GM13977 (cell line): ENCODE data around the gene ITPR2.

ENCODE experiments used
- DNase-seq: peaks from one replicate; pipeline ENCODE4 v3.0.0; 2012; ENCODE audit warnings: low spot score
- CTCF ChIP-seq: IDR thresholded peaks from 2 replicates; pipeline ENCODE4 v1.5.1; 2012; ENCODE audit warnings: mild to moderate bottlenecking, control low read depth; ENCODE audit not compliant: insufficient read depth; ENCODE audit errors: extremely low read depth, missing control alignments
- in situ Hi-C: fragments of 300-500 bp; cut with MboI; formaldehyde crosslinking; loops from one replicate; pipeline ENCODE4 v1.12.0; 2022; ENCODE audit warnings: low sequenced_read_pairs, low pct_unique_long_range_greater_than_20kb, mixed read lengths, inconsistent platforms; ENCODE audit not compliant: unreplicated experiment

ITPR2 gene

GRCh38 chr12:26533211-26533610, 299.8 kb downstream of the ITPR2 start:
- no peak for TF ChIP-seq CTCF
- DNase-seq, result no peak
- in situ Hi-C loops, result no loop called here

- in situ Hi-C loops, result no loop called here
- no peak for TF ChIP-seq CTCF
- DNase-seq, result no peak
Measured at GRCh38 chr12:26530461-26530860, 302.5 kb downstream of the ITPR2 start.

- in situ Hi-C loops, result no loop called here
- no peak for TF ChIP-seq CTCF
- DNase-seq, result no peak
Measured at GRCh38 chr12:26528943-26529342, 304.1 kb downstream of the ITPR2 start.

- in situ Hi-C loops, result no loop called here
- DNase-seq, result no peak
- TF ChIP-seq CTCF, result no peak
Measured at GRCh38 chr12:26527682-26528081, 305.3 kb downstream of the ITPR2 start.

- in situ Hi-C loops, result no loop called here
- no peak for DNase-seq
- peak; percentile 64 for TF ChIP-seq CTCF
Measured at GRCh38 chr12:26524862-26525465, 308.0 kb downstream of the ITPR2 start.

GRCh38 chr12:26523708-26524150, 309.3 kb downstream of the ITPR2 start:
- in situ Hi-C loops, result no loop called here
- TF ChIP-seq CTCF, result no peak
- no peak for DNase-seq
